ENCODE data around the gene ZG16B.

ZG16B gene

GRCh38 chr16:2806286-2806685, 23.8 kb upstream of the ZG16B start:
- DNase-seq (ENCODE audit: low spot score), result no peak

GRCh38 chr16:2808181-2808580, 21.9 kb upstream of the ZG16B start:
- no peak for DNase-seq (ENCODE audit: low spot score)

- no peak for DNase-seq (ENCODE audit: low spot score)
These were observed 20.8 kb upstream of the ZG16B start for GRCh38 chr16:2809149-2809760.

GRCh38 chr16:2810651-2811050, 19.5 kb upstream of the ZG16B start:
- DNase-seq (ENCODE audit: low spot score), result no peak

GRCh38 chr16:2811703-2812471, 18.2 kb upstream of the ZG16B start:
- no peak for DNase-seq (ENCODE audit: low spot score)

- DNase-seq (ENCODE audit: low spot score), result no peak
These were observed 16.3 kb upstream of the ZG16B start for GRCh38 chr16:2813771-2814221.

- no peak for DNase-seq (ENCODE audit: low spot score)
These were observed 15.4 kb upstream of the ZG16B start for GRCh38 chr16:2814551-2815298.

- no peak for DNase-seq (ENCODE audit: low spot score)
These were observed 14.8 kb upstream of the ZG16B start for GRCh38 chr16:2815299-2815771.

GRCh38 chr16:2816751-2817339, 13.3 kb upstream of the ZG16B start, which contains the start of gene PRSS21:
Gene PRSS21 (plus strand): TSS chr16:2817237. CDS start chr16:2817269, 32 bp downstream.
- no peak for DNase-seq (ENCODE audit: low spot score)

- DNase-seq (ENCODE audit: low spot score), result no peak
These were observed 12.5 kb upstream of the ZG16B start for GRCh38 chr16:2817340-2818271.

- DNase-seq (ENCODE audit: low spot score), result no peak
These were observed 11.7 kb upstream of the ZG16B start for GRCh38 chr16:2818272-2818876.

- DNase-seq (ENCODE audit: low spot score), result no peak
These were observed 10.7 kb upstream of the ZG16B start for GRCh38 chr16:2819179-2819938.

- no peak for DNase-seq (ENCODE audit: low spot score)
These were observed 9.9 kb upstream of the ZG16B start for GRCh38 chr16:2819939-2820835.

GRCh38 chr16:2820836-2821486, 9.1 kb upstream of the ZG16B start:
- no peak for DNase-seq (ENCODE audit: low spot score)

GRCh38 chr16:2821487-2822157, 8.5 kb upstream of the ZG16B start:
- no peak for DNase-seq (ENCODE audit: low spot score)

- no peak for DNase-seq (ENCODE audit: low spot score)
These were observed 8.0 kb upstream of the ZG16B start for GRCh38 chr16:2822158-2822495.

- no peak for DNase-seq (ENCODE audit: low spot score)
These were observed 7.6 kb upstream of the ZG16B start for GRCh38 chr16:2822496-2822895.

- DNase-seq (ENCODE audit: low spot score), result no peak
These were observed 5.5 kb upstream of the ZG16B start for GRCh38 chr16:2824626-2825025.
